ENCODE data around the gene MAPK8. TPM values are rescaled to one million over a fixed set of nuclear protein-coding genes. Genes with fewer than 3 reads are reported as not detected.

MAPK8 gene
- total RNA-seq, 3 donors from 2014 or later: 31.5 to 34.5 (median 33.7) TPM

DNA sequence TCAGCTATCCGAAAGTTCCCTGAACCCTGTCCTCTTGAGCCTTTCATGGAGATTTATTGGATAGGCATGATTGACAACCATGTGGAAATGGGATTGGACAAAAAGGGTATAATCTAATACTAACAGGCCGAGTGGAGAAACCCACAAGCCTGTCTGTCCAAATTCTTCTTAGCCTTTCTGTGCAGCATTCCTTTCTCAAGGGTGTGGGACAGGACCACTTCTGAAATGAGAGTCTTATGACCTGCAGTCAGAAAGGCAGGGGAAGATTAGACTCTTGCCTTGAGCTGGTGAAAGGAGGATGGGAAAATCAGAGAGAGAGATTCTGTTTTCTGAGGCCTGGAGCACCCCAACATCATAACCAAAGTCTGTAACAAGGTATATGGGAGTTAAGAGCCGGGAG is 85.5 kb downstream of the MAPK8 start:
- Mint-ChIP-seq H3K4me1 (ENCODE audit: low read depth) (peaks cover 53% of the 10 kb centered on the region), H3K4me3 (no peak overlapping the region)
- no peak for ATAC-seq

DNA sequence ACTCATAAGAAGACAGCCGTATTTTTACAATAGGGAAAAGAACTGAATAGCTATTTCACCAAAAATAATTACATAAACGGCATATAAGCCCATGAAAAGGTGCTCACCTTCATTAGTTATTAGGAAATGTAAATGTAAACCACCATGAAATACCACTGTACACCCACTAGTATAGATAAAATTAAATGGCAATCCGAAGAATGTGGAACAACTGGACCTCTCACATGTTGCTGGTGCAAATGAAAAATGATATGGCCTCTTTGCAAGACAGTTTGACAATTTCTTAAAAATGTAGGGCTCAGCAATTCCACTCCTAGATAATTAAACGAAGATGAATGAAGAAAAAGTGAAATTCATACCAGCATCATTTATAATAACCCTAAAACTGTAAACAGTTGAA is 91.8 kb downstream of the MAPK8 start:
- Mint-ChIP-seq H3K4me1 (ENCODE audit: low read depth) (peaks cover 15% of the 10 kb centered on the region), H3K9me3 (no peaks in the 10 kb centered on the region), H3K27me3 (ENCODE audit: low read depth) (no peaks in the 10 kb centered on the region), H3K36me3 (ENCODE audit: insufficient read depth) (no peaks in the 10 kb centered on the region), H3K4me3 (no peak overlapping the region)
- ATAC-seq (no peak), DNase-seq (no peak)

More for the DNA sequence above, 85.5 kb downstream of the MAPK8 start:
- no peak for DNase-seq
- no peaks in the 10 kb centered on the region for H3K9me3 Mint-ChIP-seq
- H3K36me3 Mint-ChIP-seq (ENCODE audit: insufficient read depth): no peaks in the 10 kb centered on the region
- no peaks in the 10 kb centered on the region for H3K27me3 Mint-ChIP-seq (ENCODE audit: low read depth)

DNA sequence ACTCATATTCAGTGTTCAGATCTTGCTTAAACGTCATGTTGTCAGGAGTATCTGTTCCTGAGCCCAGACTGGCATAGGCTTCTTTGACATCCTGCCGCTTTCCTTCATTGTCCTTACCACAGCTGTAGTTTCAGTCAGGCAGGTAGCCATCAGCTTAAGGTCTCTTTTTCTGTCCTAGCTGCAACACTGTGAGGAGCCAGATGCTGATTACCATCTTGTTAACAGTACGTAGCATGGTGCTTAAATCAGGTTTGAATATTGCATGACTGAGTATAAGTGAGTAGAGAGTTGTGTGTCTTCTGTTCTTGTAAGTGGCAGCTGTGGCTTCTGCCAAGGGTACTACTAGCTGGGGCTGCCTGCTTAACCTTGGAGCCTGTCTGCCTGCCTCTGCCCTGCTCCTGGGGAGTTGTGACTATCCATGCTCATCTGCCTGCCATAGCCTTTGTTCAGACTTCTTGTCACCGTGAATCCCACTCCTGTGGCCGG is 92.6 kb downstream of the MAPK8 start:
- Mint-ChIP-seq H3K4me3 (no peak overlapping the region), H3K4me1 (ENCODE audit: low read depth) (peaks cover 14% of the 10 kb centered on the region), H3K27me3 (ENCODE audit: low read depth) (no peaks in the 10 kb centered on the region), H3K9me3 (no peaks in the 10 kb centered on the region), H3K36me3 (ENCODE audit: insufficient read depth) (no peaks in the 10 kb centered on the region)
- no peak for DNase-seq
- no peak for ATAC-seq

DNA sequence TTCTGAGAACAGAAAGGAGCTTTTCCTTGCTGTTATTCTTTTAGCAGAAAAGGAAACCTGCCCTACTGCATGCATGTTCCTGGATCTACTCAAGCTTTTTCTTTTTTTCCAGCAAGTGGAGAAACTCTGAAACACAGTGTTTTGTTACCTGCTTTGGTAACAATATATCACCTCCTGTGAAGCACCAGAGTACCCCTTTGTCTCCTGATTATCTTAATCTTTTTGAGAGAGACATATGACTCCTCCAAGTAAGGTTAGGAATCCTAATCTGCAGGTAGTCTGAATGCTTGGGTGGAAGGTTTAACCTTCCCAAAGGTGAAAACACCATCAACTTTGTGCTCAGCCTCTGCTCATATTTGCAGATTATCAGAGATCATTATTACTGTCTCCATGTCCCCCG is 93.1 kb downstream of the MAPK8 start:
- peaks cover 14% of the 10 kb centered on the region for H3K4me1 Mint-ChIP-seq (ENCODE audit: low read depth)

DNA sequence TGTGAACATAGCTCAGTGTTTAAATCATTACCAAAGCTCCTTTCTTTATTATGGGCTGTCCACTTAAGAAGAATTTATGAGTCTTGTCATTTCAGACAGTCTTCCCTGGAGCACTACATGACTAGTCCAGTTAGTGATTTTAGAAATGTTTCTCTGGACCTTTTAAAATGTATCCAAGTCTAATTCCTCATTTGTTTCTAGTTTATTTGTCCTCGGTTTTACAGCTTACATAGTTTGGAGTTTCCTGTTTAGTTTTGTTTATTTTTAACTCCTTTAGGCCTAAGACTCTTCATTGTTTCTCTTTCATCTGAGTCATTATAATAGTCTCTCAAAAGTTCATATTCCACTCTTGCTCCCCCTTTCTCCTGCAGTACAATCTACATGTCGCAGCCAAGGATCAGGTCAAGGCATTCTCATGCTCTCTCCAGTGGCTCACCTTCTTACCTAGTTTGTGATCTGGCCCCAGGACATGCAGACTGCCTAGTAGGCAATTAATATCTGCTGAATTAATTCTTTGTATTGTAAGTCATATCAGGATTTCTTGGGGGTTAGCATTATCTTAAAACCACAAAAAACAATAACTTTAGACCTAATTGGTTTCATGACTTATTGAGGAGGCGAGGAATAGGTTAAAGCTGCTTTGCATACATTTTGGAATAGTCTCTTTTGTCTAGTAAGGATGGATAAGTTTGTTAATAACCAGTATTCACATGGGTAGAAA is 93.8 kb downstream of the MAPK8 start:
- no peak for DNase-seq
- no peaks in the 10 kb centered on the region for H3K9me3 Mint-ChIP-seq
- H3K4me1 Mint-ChIP-seq (ENCODE audit: low read depth): peaks cover 14% of the 10 kb centered on the region
- no peak overlapping the region for H3K4me3 Mint-ChIP-seq
- H3K36me3 Mint-ChIP-seq (ENCODE audit: insufficient read depth): peaks cover 3% of the 10 kb centered on the region
- ATAC-seq: no peak
- H3K27me3 Mint-ChIP-seq (ENCODE audit: low read depth): no peaks in the 10 kb centered on the region

More for the DNA sequence above, 93.1 kb downstream of the MAPK8 start:
- H3K9me3 Mint-ChIP-seq: no peaks in the 10 kb centered on the region
- DNase-seq (no peak), ATAC-seq (no peak)
- no peaks in the 10 kb centered on the region for H3K27me3 Mint-ChIP-seq (ENCODE audit: low read depth)
- H3K36me3 Mint-ChIP-seq (ENCODE audit: insufficient read depth): peaks cover 1% of the 10 kb centered on the region
- no peak overlapping the region for H3K4me3 Mint-ChIP-seq

DNA sequence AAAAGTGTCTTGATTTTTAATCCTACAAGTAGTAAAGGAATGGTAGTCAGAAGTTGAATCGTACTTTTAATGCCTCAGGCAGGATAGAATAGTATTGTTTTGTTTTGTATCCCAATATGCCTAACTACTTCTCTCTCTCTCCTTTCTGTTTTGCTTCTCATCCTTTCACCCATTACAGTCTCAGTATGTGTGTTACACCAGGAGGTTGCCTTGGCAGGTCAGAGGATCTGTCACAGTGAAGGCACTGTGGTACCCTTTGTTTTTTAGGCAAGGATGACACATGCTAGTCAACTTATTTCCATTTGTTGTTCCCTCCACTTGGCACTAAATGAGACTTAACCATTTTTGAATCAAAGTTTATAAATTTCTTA is 94.4 kb downstream of the MAPK8 start:
- H3K27me3 Mint-ChIP-seq (ENCODE audit: low read depth): no peaks in the 10 kb centered on the region
- no peak overlapping the region for H3K4me3 Mint-ChIP-seq
- ATAC-seq (no peak), DNase-seq (no peak)
- H3K36me3 Mint-ChIP-seq (ENCODE audit: insufficient read depth): peaks cover 4% of the 10 kb centered on the region
- peaks cover 14% of the 10 kb centered on the region for H3K4me1 Mint-ChIP-seq (ENCODE audit: low read depth)
- H3K9me3 Mint-ChIP-seq: no peaks in the 10 kb centered on the region

DNA sequence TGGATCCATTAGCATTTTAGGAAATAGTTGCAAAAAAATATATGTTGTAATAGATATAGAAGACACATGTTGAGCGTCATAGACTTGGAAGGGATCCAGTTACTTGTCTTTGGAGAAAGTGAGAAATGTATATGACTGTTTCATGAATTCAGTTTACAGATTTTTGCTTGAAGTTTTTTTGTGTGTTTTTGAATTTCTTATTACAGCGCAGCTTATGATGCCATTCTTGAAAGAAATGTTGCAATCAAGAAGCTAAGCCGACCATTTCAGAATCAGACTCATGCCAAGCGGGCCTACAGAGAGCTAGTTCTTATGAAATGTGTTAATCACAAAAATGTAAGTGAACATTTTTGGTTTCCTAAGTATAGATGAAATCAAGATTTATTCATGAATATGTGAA is 98.2 kb downstream of the MAPK8 start:
- Mint-ChIP-seq H3K4me1 (ENCODE audit: low read depth) (peaks cover 5% of the 10 kb centered on the region), H3K36me3 (ENCODE audit: insufficient read depth) (peaks cover 6% of the 10 kb centered on the region), H3K4me3 (no peak overlapping the region), H3K27me3 (ENCODE audit: low read depth) (no peaks in the 10 kb centered on the region), H3K9me3 (no peaks in the 10 kb centered on the region)
- no peak for ATAC-seq
- no peak for DNase-seq

DNA sequence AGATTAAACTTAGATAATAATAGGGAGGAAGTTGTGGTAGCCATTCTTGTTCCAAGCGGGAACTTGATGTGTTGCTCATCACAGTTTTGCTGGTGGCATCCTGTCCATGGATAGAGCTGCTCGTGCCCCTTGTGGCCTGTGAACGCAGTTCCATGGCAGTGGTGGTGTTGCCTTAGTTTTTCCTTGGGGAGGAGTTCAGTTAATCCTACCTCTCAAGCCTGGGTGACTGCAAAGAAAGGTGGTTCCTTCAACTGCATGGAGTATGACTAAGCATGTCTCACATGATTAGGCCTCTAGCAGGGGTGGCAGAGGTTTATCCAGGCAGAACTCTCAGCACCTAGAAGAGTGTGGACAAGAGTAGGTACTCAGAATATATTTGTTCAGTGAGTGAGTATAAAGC is 99.7 kb downstream of the MAPK8 start:
- ATAC-seq (no peak), DNase-seq (no peak)
- no peak overlapping the region for H3K4me3 Mint-ChIP-seq
- no peaks in the 10 kb centered on the region for H3K27me3 Mint-ChIP-seq (ENCODE audit: low read depth)
- H3K9me3 Mint-ChIP-seq: peaks cover 7% of the 10 kb centered on the region
- H3K36me3 Mint-ChIP-seq (ENCODE audit: insufficient read depth): peaks cover 12% of the 10 kb centered on the region
- no peaks in the 10 kb centered on the region for H3K4me1 Mint-ChIP-seq (ENCODE audit: low read depth)

DNA sequence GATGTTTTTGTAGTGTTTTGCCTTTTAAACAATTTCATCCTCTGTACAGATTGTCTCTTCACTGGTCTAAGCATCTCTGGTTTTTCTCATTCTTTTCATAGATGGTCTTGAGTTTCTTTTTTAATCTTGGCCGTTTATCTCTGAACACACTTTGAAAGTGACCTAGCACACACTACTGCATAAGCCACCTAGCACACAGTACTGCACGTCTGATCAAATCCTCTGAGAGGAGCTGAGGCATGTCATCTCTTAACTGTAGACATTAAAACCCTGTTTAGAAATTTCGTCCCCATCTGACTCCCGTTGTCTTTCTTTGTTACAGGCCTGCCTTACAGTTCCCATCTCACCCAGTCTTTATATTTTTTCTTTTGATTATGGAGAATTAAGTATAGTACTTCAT is 100.2 kb downstream of the MAPK8 start:
- H3K36me3 Mint-ChIP-seq (ENCODE audit: insufficient read depth): peaks cover 17% of the 10 kb centered on the region

DNA sequence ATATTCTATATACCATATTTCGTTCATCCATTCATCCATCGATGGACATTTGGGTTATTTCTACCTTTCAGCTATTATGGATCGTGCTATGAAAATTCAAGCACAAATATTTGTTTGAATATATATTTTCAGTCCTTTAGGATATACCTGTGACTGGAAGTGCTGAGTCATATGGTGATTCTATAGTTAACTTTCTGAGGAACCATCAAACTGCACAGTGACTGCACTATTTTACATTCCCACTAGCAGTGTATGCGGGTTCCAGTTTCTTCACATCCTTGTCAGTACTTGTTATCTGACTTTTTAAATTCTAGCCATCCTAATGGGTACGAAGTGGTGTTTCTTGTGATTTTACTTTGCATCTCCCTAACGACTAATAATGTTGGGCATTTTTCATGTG is 104.0 kb downstream of the MAPK8 start:
- Mint-ChIP-seq H3K9me3 (peaks cover 13% of the 10 kb centered on the region), H3K4me3 (no peak overlapping the region), H3K4me1 (ENCODE audit: low read depth) (no peaks in the 10 kb centered on the region), H3K27me3 (ENCODE audit: low read depth) (no peaks in the 10 kb centered on the region), H3K36me3 (ENCODE audit: insufficient read depth) (peaks cover 38% of the 10 kb centered on the region)
- ATAC-seq: no peak
- DNase-seq: no peak

More for the DNA sequence above, 100.2 kb downstream of the MAPK8 start:
- ATAC-seq (no peak), DNase-seq (no peak)
- H3K9me3 Mint-ChIP-seq: peaks cover 8% of the 10 kb centered on the region
- H3K4me1 Mint-ChIP-seq (ENCODE audit: low read depth): no peaks in the 10 kb centered on the region
- H3K4me3 Mint-ChIP-seq: no peak overlapping the region
- no peaks in the 10 kb centered on the region for H3K27me3 Mint-ChIP-seq (ENCODE audit: low read depth)

DNA sequence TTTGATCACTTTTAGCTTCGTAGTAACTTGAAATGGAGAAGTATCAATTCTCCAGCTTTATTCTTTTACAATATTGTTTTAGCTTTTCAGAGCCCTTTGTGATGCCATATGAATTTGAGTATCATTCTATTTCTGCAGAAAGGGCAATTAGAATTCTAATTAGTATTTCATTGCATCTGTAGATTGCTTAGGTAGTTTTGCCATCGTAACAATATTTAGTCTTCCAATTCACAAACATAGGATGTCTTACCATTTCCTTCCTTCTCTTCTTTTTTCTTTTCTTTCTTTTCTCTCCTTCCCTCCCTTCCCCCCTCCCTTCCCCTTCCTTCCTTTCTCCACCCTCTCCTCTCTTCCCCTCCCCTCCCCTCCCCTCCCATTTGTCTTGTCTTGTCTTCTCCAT is 105.0 kb downstream of the MAPK8 start:
- Mint-ChIP-seq H3K36me3 (ENCODE audit: insufficient read depth) (peaks cover 35% of the 10 kb centered on the region), H3K4me3 (no peak overlapping the region), H3K9me3 (peaks cover 13% of the 10 kb centered on the region), H3K4me1 (ENCODE audit: low read depth) (no peaks in the 10 kb centered on the region), H3K27me3 (ENCODE audit: low read depth) (no peaks in the 10 kb centered on the region)
- no peak for ATAC-seq
- DNase-seq: no peak

DNA sequence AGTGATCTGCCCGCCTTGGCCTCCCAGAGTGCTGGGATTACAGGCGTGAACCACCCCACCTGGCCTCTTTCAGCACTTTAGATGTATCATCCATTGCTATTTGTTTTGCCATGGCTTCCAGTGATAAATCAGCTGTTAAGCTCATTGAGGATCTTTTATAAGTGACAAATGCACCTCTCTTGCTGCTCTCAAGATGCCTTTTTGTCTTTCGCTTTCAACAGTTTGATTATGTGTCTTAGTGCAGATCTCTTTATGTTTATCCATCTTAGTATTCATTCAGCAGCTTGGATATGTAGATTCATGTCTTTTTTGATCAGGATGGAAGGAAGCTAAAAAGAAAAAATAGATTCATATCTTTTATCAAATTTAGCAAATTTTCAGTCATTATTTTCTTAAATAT is 105.6 kb downstream of the MAPK8 start:
- H3K36me3 Mint-ChIP-seq (ENCODE audit: insufficient read depth): peaks cover 35% of the 10 kb centered on the region
- ATAC-seq (no peak), DNase-seq (no peak)
- peaks cover 13% of the 10 kb centered on the region for H3K9me3 Mint-ChIP-seq
- no peaks in the 10 kb centered on the region for H3K4me1 Mint-ChIP-seq (ENCODE audit: low read depth)
- no peak overlapping the region for H3K4me3 Mint-ChIP-seq
- no peaks in the 10 kb centered on the region for H3K27me3 Mint-ChIP-seq (ENCODE audit: low read depth)

DNA sequence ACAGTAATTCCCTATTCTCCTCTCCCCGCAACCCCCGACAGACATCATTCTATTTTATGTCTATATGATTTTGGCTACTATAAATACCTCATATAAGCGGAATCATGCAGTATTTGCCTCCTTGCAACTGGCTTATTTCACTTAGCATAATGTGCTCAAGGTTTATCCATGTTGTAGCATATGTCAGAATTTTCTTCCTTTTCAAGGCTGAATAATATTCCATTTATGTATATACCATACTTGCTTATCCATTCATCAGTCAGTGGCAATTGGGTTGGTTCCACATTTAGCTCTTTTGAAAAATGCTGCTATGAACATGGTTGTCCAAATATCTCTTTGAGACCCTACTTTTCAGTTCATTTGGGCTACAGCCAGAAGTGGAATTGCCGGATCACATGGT is 106.5 kb downstream of the MAPK8 start:
- H3K36me3 Mint-ChIP-seq (ENCODE audit: insufficient read depth): peaks cover 35% of the 10 kb centered on the region
- peaks cover 13% of the 10 kb centered on the region for H3K9me3 Mint-ChIP-seq
- H3K27me3 Mint-ChIP-seq (ENCODE audit: low read depth): no peaks in the 10 kb centered on the region
- ATAC-seq (no peak), DNase-seq (no peak)
- no peak overlapping the region for H3K4me3 Mint-ChIP-seq
- H3K4me1 Mint-ChIP-seq (ENCODE audit: low read depth): no peaks in the 10 kb centered on the region

DNA sequence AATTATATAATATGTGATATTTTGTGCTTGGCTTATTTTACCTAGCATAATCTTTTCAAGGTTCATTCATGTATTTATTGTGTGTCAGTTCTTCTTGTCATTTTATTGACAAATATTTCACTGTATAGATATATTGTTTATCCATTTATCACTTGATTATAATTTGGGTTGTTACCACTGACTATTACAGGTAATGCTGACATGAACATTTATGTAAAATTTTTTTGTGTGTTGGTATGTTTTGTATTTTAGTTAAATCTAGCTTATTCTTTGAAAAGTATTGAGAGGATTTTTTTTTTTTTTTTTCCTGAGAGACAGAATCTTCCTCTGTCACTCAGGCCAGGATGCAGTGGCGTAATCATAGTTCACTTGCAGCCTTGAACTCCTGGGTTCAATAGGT is 107.7 kb downstream of the MAPK8 start:
- H3K9me3 Mint-ChIP-seq: peaks cover 13% of the 10 kb centered on the region
- DNase-seq (no peak), ATAC-seq (no peak)

DNA sequence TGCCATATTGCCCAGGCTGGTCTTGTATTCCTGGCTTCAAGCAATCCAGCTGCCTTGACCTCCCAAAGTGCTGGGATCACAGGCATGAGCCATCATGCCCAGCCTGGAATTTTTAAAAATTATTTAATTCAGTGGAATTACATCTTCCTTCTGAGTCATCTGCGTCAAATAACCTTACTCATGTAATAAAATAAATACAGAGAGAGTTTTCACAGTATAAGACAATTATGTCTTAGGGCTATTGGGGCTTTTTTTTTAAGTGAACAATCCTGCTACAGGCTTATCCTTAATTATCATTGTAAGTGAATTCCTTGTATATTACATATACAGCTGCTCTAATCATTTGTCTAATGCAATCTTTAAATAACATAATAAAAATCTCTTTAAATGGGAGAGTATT is 108.3 kb downstream of the MAPK8 start:
- peaks cover 39% of the 10 kb centered on the region for H3K36me3 Mint-ChIP-seq (ENCODE audit: insufficient read depth)
- H3K27me3 Mint-ChIP-seq (ENCODE audit: low read depth): no peaks in the 10 kb centered on the region
- DNase-seq (no peak), ATAC-seq (no peak)
- H3K9me3 Mint-ChIP-seq: peaks cover 13% of the 10 kb centered on the region
- no peak overlapping the region for H3K4me3 Mint-ChIP-seq
- H3K4me1 Mint-ChIP-seq (ENCODE audit: low read depth): no peaks in the 10 kb centered on the region

More for the DNA sequence above, 107.7 kb downstream of the MAPK8 start:
- H3K4me1 Mint-ChIP-seq (ENCODE audit: low read depth): no peaks in the 10 kb centered on the region
- H3K27me3 Mint-ChIP-seq (ENCODE audit: low read depth): no peaks in the 10 kb centered on the region
- H3K36me3 Mint-ChIP-seq (ENCODE audit: insufficient read depth): peaks cover 35% of the 10 kb centered on the region
- H3K4me3 Mint-ChIP-seq: no peak overlapping the region

All from activated T-cell treated with anti-CD3 and anti-CD28 coated beads, Interleukin-2, amount 50 U/mL, for 4 hours (primary cell).